GM21381 (cell line): ENCODE results near the gene MYO19.
"Not testable (repeated sequence)": the region's sequence is repeated elsewhere in the genome, so short reads cannot be mapped to it uniquely, and the experiment has no call there.

Experiments used
- ATAC-seq: cut with Tn5 transposase; IDR thresholded peaks from one replicate; pipeline ENCODE4 v1.9.1; 2021; ENCODE audit warnings: mild to moderate bottlenecking, moderate library complexity; ENCODE audit not compliant: unreplicated experiment

Gene MYO19

GRCh38 chr17:36463916-36464764 lies 70.5 kb downstream of the MYO19 start:
- no peak for ATAC-seq

GRCh38 chr17:36461330-36462110 lies 73.1 kb downstream of the MYO19 start:
- ATAC-seq: no peak

- ATAC-seq: no peak
These were observed 74.3 kb downstream of the MYO19 start for GRCh38 chr17:36460265-36460937.

DNA sequence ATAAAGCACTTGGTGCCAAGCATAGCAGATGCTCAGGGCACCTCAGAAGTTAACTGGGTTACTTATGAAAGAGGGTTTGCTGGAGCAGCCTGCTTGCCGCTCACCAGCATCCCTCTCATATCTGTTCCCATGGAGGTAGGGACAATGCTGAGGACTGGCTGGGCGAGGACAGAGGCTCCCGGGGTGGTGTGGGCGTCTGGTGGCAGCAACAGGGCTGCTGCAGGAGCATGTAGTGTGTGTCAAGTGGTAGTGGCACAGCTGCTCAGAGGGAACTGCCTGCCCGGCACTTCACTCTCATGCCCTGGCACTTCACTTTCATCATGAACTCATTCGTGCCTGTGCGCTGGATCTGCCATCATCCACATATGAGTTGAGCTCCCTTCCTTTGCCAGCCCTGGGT lies 75.1 kb downstream of the MYO19 start:
- ATAC-seq: no peak

- ATAC-seq: no peak
These were observed 75.6 kb downstream of the MYO19 start for GRCh38 chr17:36459045-36459444.

DNA sequence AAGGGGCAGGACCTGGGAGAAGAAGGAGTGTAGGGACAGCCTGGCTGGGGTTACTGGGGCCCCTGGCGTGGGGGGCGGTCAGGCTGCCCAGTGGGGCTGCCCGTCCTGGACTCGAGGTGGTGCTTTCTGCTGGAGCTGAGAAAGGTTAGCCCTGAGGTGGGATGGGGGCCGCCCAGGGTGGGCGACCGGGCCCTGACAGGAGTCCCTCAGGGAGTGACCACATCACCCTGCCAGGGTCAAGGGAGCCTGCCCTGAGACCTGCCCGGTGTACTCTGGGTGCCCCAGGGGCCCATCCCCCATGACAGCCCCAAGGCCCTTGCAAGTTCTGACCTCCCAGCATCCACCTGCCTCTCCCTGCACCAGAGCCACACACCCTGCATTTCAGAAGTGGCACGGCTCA lies 77.0 kb downstream of the MYO19 start:
- not testable (repeated sequence) for ATAC-seq

DNA sequence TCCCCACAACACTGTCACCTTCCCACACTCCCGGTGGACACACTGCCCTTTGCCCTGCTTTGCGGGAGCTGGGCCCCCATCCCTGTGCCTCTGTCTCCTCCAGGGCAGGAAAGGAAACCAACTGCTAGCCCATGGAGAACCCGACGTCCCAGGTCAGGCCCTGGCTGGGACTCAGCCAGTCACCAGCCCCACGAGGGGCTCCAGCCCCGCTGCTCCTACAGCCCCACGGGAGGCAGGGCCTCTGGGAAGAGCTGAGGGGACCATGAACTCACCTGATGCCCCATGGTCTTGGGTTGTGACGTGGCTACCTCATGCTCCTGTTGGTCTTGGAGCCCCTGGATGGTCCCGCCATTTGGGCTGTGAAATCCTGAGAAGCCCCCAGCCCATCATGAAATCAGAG lies 81.8 kb downstream of the MYO19 start:
- not testable (repeated sequence) for ATAC-seq

GRCh38 chr17:36449997-36450396 lies 84.7 kb downstream of the MYO19 start:
- ATAC-seq: not testable (repeated sequence)
